ENCODE data around the gene SLX4IP. TPM values are rescaled to one million over a fixed set of nuclear protein-coding genes. Genes with fewer than 3 reads are reported as not detected.

Gene SLX4IP
- polyA plus RNA-seq, 2 of the 4 experiments (the other 2 are of a cell fraction), result 3.4 to 7.5 TPM

GRCh38 chr20:10433623-10434466 lies 1.3 kb upstream of the SLX4IP start, which contains the start of gene MKKS (continued):
- TF ChIP-seq MAX (IDR thresholded peaks at IDR 0.05) (peak; percentile 96), FOXS1 (CRISPR knock-in tag; IDR thresholded peaks at IDR 0.05) (no peak), TP53 (CRISPR knock-in tag; IDR thresholded peaks at IDR 0.05) (peak; percentile 75), HOXA7 (CRISPR knock-in tag; IDR thresholded peaks at IDR 0.05) (no peak)

GRCh38 chr20:10434467-10434831 lies 656 bp upstream of the SLX4IP start:
- H3K4me1 ChIP-seq, result peaks cover 55% of the 10 kb centered on the region
- DNase-seq (ENCODE audit: low read depth in 1 of 2, low spot score in 1 of 2) (peak; percentile 96 to 100), ATAC-seq (peak; percentile 79 to 84), FAIRE-seq (peak; percentile 86)
- H3K9me3 ChIP-seq, result no peaks in the 10 kb centered on the region
- peak overlapping the region; percentile 61 for H3K4me2 ChIP-seq
- WGBS (ENCODE audit: missing lambda C conversion rate), result under 1% methylated on average over 17 of the region's 17 CpGs
- H3K27ac ChIP-seq, result peak overlapping the region; percentile 90 to 96
- ChIA-PET CTCF (interaction anchor here (0.6 to 2.7 kb wide), 26 partner anchors 8 to 1109 kb away, joined by 3 to 29 read pairs (median 3); no protein-coding TSS in a partner anchor), POLR2A (interaction anchor here (0.6 to 3.2 kb wide), 52 partner anchors 8 to 1020 kb away, joined by 3 to 39 read pairs (median 6); partner anchors contain the start of genes ANKEF1, JAG1 and SNAP25)
- TF ChIP-seq RFX5 (IDR thresholded peaks at IDR 0.05) (peak; percentile 64; the same call in 1 of the 2 replicates), CEBPB (IDR thresholded peaks at IDR 0.05) (0 out of 4 replicates have a peak, but pooled peaks of 1 of the 2 experiments have one; percentile 4), MAZ (IDR thresholded peaks at IDR 0.05; ENCODE audit: borderline replicate concordance, low read depth, low read length) (peak; percentile 20; the same call in 1 of the 2 replicates), RAD21 (conservative IDR thresholded peaks at IDR 0.05 in 1 of 2, IDR thresholded peaks at IDR 0.05 in 1 of 2) (peak in 1 of 2 experiments; percentile 23; a peak in 1 of 5 replicates), JUN (IDR thresholded peaks at IDR 0.05) (peak in 1 of 2 experiments; percentile 56; a peak in 1 of 5 replicates), E2F6 (IDR thresholded peaks at IDR 0.05; ENCODE audit: borderline replicate concordance, low read depth) (no peak), PBX3 (IDR thresholded peaks at IDR 0.05) (peak; percentile 76), ZC3H11A (IDR thresholded peaks at IDR 0.05) (no peak), MYC (IDR thresholded peaks at IDR 0.05; ENCODE audit: borderline replicate concordance, low read length) (no peak), BCL3 (IDR thresholded peaks at IDR 0.05) (peak; percentile 86; the same call in 2 of the 3 replicates), PHF8 (IDR thresholded peaks at IDR 0.05; ENCODE audit: borderline replicate concordance, low read depth) (peak; percentile 94), SMC3 (IDR thresholded peaks at IDR 0.05) (no peak), POLR2A (IDR thresholded peaks at IDR 0.05; ENCODE audit: low read length) (peak; percentile 88), FOSB (CRISPR knock-in tag; IDR thresholded peaks at IDR 0.05) (no peak), HDAC2 (IDR thresholded peaks at IDR 0.05) (no peak)
- H3K4me3 ChIP-seq, result peak overlapping the region; percentile 75

GRCh38 chr20:10436053-10436699 lies 1.1 kb downstream of the SLX4IP start:
- FAIRE-seq (no peak), DNase-seq (ENCODE audit: low read depth in 1 of 2, low spot score in 1 of 2) (no peak), ATAC-seq (no peak)
- Histone ChIP-seq H3K27ac (peak overlapping the region; percentile 90 to 96), H3K4me2 (peak overlapping the region; percentile 86), H3K4me1 (peaks cover 37% of the 10 kb centered on the region), H3K9me3 (no peaks in the 10 kb centered on the region), H3K4me3 (peak overlapping the region; percentile 75)
- ChIA-PET CTCF (interaction anchor here (0.7 to 2.6 kb wide), 7 partner anchors 9 to 457 kb away, joined by 3 to 11 read pairs (median 3); no protein-coding TSS in a partner anchor), POLR2A (interaction anchor here (2.3 kb wide), 1 partner anchor 75 kb away, joined by 15 read pairs; no protein-coding TSS in a partner anchor)
- WGBS (ENCODE audit: missing lambda C conversion rate), result 96% methylated on average over 20 of the region's 20 CpGs
- TF ChIP-seq HEYL (CRISPR knock-in tag; IDR thresholded peaks at IDR 0.05), result no peak
- TF ChIP-seq JUNB (IDR thresholded peaks at IDR 0.05), result no peak
- TF ChIP-seq PBX3 (IDR thresholded peaks at IDR 0.05), result no peak
- TF ChIP-seq ZFP36 (IDR thresholded peaks at IDR 0.05; ENCODE audit: borderline replicate concordance, partially characterized antibody), result no peak
- TF ChIP-seq HES2 (IDR thresholded peaks at IDR 0.05), result no peak
- TF ChIP-seq NFE2L2 (conservative IDR thresholded peaks at IDR 0.05; ENCODE audit: low read length), result no peak
- TF ChIP-seq RCOR1 (IDR thresholded peaks at IDR 0.05; ENCODE audit: low read depth, low read length), result no peak
- no peak for TF ChIP-seq MAFK (IDR thresholded peaks at IDR 0.05; ENCODE audit: partially characterized antibody)
- no peak for TF ChIP-seq ESRRA (IDR thresholded peaks at IDR 0.05; ENCODE audit: borderline replicate concordance, low read length)
- no peak for TF ChIP-seq PHF8 (IDR thresholded peaks at IDR 0.05; ENCODE audit: borderline replicate concordance, low read depth)
- TF ChIP-seq CHD4 (IDR thresholded peaks at IDR 0.05; ENCODE audit: borderline replicate concordance), result no peak
- no peak for TF ChIP-seq RNF2 (IDR thresholded peaks at IDR 0.05; ENCODE audit: borderline replicate concordance, low read depth)
- TF ChIP-seq NR3C1 (IDR thresholded peaks at IDR 0.05), result no peak
- no peak for TF ChIP-seq CBX8 (IDR thresholded peaks at IDR 0.05)
